Measurements from ENCODE around the gene ATOSA. TPM values are rescaled to one million over a fixed set of nuclear protein-coding genes. Genes with fewer than 3 reads are reported as not detected.
A peak's percentile ranks its signal among the peaks of the same experiment; 100 is the strongest.

The ATOSA gene
- total RNA-seq, 2 donors from 2014 or later: 30.7 to 40.6 TPM

DNA sequence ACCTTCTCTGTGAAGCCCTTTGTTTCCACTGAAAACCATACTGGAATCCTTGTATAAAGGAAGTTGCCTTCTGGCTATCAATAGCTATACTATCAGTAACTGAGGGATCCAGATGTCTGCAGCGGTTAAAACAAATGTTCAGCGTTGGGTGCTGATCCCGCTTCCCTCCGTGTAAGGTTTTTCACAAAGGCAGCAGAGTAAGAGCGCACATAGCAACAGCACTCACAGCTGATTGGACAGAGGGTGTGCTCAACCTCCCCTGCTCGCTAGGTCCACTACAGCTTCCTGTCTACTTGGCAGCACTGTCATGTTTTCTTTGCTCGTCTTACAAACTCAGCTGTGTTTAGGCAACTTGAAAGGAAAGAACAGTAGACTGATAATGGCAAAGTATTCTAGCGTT lies 27.3 kb downstream of the ATOSA start:
- H3K27me3 Mint-ChIP-seq: no peaks in the 10 kb centered on the region
- H3K4me1 Mint-ChIP-seq: peaks cover 9% of the 10 kb centered on the region
- H3K27ac Mint-ChIP-seq: peak overlapping the region; percentile 47
- H3K4me3 Mint-ChIP-seq: peak overlapping the region; percentile 71
- H3K9me3 Mint-ChIP-seq: no peaks in the 10 kb centered on the region
- ATAC-seq (replicated peaks): peak; percentile 99
- peaks cover 32% of the 10 kb centered on the region for H3K36me3 Mint-ChIP-seq (ENCODE audit: low read depth)

DNA sequence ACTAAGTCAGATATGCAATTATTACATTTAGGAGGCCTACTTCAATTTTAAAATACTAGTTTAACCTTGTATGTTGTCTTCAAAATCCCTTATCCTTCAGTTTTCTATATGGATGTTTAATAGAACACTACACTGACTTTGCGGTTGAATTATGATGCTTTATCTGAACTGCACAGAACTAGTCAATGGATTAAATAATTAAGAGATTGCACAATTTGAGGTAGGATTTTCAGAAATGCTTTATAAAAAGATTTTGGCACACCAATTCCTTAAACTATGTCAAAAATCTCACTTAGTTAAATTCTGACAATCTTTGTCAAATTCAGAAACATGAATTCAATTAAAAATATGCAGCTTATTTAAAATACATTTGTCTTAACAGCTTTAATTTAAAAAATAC lies 28.1 kb downstream of the ATOSA start:
- Mint-ChIP-seq H3K4me3 (peak overlapping the region; percentile 71), H3K36me3 (ENCODE audit: low read depth) (peaks cover 36% of the 10 kb centered on the region), H3K27me3 (no peaks in the 10 kb centered on the region), H3K9me3 (no peaks in the 10 kb centered on the region), H3K27ac (peak overlapping the region; percentile 47), H3K4me1 (peaks cover 9% of the 10 kb centered on the region)
- no peak for ATAC-seq (replicated peaks)

DNA sequence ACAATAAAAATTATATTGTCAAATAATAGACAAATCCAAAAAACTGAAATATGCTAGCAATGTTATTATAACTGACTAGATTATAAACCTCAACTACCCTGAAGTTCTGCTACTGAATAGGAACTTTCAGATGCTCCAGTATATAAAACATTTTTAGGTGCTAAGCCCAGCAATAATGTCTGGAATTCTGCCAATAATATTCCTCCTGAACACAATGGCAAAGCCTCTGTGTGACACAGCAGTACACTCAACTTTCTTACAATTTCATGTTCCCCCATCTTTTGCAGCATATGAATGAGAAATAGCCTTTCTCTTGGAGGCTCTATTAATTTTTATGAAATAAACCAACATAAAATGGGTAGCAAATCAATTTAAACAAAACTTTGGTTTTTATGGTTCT lies 29.5 kb downstream of the ATOSA start:
- Mint-ChIP-seq H3K27ac (no peak overlapping the region), H3K9me3 (no peaks in the 10 kb centered on the region), H3K4me3 (no peak overlapping the region), H3K27me3 (no peaks in the 10 kb centered on the region), H3K36me3 (ENCODE audit: low read depth) (peaks cover 28% of the 10 kb centered on the region), H3K4me1 (peaks cover 9% of the 10 kb centered on the region)
- no peak for ATAC-seq (replicated peaks)

DNA sequence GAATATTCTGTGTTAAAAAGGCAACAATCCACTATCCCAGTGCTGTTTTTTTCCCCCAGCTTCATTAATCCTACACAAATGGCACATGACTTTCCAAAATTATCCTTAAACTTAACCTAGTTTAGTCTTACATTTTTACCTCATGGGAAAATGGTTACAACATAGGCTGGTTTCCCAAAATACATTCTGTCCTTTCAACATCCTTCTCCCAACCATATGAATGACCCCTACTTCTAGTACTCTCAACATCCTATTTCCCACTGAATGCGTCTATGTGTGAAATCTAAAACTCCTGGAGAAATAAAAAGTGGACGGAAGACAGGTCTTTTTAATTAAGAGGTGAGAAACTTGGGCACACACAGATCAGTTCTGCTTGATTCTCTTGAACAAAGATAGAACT lies 33.3 kb downstream of the ATOSA start:
- no peak for ATAC-seq (replicated peaks)
- Mint-ChIP-seq H3K36me3 (ENCODE audit: low read depth) (peaks cover 30% of the 10 kb centered on the region), H3K4me3 (no peak overlapping the region), H3K4me1 (peaks cover 5% of the 10 kb centered on the region), H3K9me3 (no peaks in the 10 kb centered on the region), H3K27ac (no peak overlapping the region), H3K27me3 (no peaks in the 10 kb centered on the region)

DNA sequence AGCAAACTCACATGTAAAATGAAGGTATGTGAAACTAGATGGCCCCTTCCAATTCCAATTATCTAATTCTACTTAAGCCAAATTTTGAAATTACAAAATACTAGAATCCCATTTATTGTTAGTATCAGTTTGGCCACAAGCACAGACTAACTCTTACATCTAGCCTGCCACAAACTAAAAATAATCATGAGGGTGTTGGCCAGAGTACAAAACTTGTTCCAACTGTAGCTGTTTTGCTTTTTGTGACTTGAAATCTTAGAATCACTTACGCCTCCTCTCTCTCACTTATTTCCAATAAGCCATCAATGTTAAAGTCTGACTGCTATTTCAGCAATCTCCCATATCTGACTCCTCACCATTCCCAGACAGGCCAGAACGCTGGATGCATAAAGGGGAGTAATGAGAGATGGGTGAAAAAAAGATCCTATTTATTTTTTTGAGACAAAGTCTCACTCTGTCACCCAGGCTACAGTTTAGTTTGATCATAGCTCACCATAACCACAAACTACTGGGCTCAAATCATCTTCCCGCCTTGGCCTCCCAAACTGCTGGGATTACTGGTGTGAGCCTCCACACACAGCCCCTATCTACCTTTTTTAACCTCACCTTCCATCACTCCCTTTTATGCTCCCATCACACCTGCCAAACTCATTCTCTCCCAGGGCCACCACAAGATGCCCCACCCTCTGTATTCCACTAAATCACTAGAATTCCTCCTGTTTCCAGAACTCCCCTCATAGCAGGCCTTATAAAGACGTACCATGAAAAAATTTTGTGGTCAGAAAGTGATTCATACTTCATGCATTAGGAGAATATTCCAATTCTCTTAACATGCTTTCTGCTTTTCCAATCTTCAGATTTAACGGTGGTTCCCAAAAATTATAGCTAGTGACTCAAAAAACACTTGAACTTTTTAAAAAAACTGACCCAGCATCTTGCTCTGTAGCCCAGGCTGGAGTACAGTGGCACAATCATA lies 36.5 kb downstream of the ATOSA start:
- Mint-ChIP-seq H3K36me3 (ENCODE audit: low read depth) (peaks cover 48% of the 10 kb centered on the region), H3K27ac (no peak overlapping the region), H3K4me3 (no peak overlapping the region), H3K9me3 (no peaks in the 10 kb centered on the region), H3K27me3 (no peaks in the 10 kb centered on the region), H3K4me1 (peaks cover 5% of the 10 kb centered on the region)
- ATAC-seq (replicated peaks): no peak

DNA sequence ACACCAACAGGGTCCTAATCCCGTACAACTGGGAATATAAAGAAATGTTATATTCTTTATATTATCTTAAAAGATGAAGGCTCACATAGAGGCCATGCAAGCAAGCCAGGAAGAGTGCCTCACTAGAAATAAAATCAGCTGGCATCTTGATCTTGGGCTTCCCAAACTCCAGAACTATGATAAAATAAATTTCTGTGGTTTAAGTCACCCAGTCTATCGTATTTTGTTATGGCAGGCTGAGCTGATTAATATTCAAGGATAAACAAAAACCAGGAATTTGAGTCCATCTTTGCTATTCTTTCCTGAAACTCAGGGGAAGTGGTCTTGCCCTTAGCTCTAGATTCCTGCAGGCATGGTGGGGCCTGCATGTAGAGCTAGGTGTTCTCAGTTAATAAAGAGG lies 42.7 kb downstream of the ATOSA start:
- Mint-ChIP-seq H3K4me1 (no peaks in the 10 kb centered on the region), H3K36me3 (ENCODE audit: low read depth) (peaks cover 63% of the 10 kb centered on the region), H3K4me3 (no peak overlapping the region), H3K27me3 (no peaks in the 10 kb centered on the region), H3K9me3 (no peaks in the 10 kb centered on the region), H3K27ac (no peak overlapping the region)
- ATAC-seq (replicated peaks): no peak

DNA sequence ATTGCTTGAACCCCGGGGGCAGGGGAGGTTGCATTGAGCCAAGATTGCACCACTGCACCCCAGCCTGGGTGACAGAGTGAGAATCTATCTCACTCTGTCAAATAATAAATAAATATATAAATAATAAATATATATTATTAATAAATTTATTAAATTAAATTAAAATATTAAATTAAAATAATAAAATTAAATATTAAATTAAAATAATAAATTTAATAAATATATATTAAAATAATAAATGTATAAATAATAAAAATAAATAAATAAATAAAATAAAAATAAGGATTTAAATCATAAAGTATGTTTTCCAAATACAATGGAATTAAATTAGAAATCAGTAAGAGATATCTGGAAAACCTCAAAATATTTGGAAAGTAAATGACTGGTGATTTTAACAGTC lies 43.3 kb downstream of the ATOSA start:
- Mint-ChIP-seq H3K4me1 (no peaks in the 10 kb centered on the region), H3K27me3 (no peaks in the 10 kb centered on the region), H3K4me3 (no peak overlapping the region), H3K27ac (no peak overlapping the region), H3K36me3 (ENCODE audit: low read depth) (peaks cover 65% of the 10 kb centered on the region), H3K9me3 (no peaks in the 10 kb centered on the region)
- ATAC-seq (replicated peaks): no peak

Other genes starting within 250 kb of the ATOSA start
- gene MYO5A, start 150.5 kb downstream of the ATOSA start, total RNA-seq: 10 to 100 TPM; 33.1 to 59.3 TPM
- 100 to 1,000 TPM; 154 to 222 TPM for gene ARPP19, start 110.4 kb downstream of the ATOSA start, total RNA-seq
- gene ONECUT1, start 110.9 kb upstream of the ATOSA start, total RNA-seq: not detected

Data from activated T-helper 17 cell treated with anti-CD3 and anti-CD28 coated beads, Interleukin-2, amount 50 U/mL, for 72 hours (primary cell).